Sigmoid colon (tissue), 4 donors: ENCODE measurements around the gene PDCD1LG2.

Experiments
- EP300 ChIP-seq, 4 donors: sonication (generic); formaldehyde crosslinking; IDR thresholded peaks; one replicate each; pipeline ENCODE4 v1.6.1; 2017; ENCODE audit warnings: antibody characterized with exemption in 4 of 4
- POLR2A ChIP-seq, 2 donors: fragments of 450-650 bp; IDR thresholded peaks; one replicate each; pipeline ENCODE4 v1.6.1; 2016; ENCODE audit warnings: antibody characterized with exemption in 2 of 2, mild to moderate bottlenecking in 2 of 2, moderate library complexity in 2 of 2
- POLR2AphosphoS5 ChIP-seq, 4 donors: sonication (generic); formaldehyde crosslinking; IDR thresholded peaks; one replicate each; pipeline ENCODE4 v1.6.1; 2017; ENCODE audit warnings: antibody characterized with exemption in 4 of 4
- TF ChIP-seq, protein P1 (sequence below), 4 experiments: fragments of 450-650 bp in 3 of 4; fragments of 200-600 bp in 1 of 4; IDR thresholded peaks; one replicate each; pipeline ENCODE4 v1.5.1; 2016 to 2019; ENCODE audit warnings: antibody characterized with exemption in 4 of 4, mild to moderate bottlenecking in 3 of 4, moderate library complexity in 2 of 4

DNA sequence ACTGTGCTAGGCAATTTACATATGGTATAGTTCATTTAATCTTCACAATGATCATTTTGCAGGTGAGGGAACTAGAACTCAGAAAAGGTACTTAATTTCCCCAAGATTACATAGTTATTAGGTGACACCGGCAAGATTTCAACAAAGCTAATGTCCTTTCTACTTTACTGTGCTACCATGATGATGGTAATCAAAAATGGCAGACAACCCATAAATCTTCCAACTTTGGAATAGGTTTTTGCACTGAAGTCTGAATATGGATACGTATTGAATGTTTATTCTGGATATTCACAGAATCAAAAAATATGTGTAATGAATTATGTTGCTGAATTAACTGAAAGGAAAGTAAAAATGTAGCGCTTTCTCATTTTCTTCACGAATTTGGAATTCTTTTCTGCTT, 13.8 kb downstream of the PDCD1LG2 start:
- TF ChIP-seq, protein P1, sequence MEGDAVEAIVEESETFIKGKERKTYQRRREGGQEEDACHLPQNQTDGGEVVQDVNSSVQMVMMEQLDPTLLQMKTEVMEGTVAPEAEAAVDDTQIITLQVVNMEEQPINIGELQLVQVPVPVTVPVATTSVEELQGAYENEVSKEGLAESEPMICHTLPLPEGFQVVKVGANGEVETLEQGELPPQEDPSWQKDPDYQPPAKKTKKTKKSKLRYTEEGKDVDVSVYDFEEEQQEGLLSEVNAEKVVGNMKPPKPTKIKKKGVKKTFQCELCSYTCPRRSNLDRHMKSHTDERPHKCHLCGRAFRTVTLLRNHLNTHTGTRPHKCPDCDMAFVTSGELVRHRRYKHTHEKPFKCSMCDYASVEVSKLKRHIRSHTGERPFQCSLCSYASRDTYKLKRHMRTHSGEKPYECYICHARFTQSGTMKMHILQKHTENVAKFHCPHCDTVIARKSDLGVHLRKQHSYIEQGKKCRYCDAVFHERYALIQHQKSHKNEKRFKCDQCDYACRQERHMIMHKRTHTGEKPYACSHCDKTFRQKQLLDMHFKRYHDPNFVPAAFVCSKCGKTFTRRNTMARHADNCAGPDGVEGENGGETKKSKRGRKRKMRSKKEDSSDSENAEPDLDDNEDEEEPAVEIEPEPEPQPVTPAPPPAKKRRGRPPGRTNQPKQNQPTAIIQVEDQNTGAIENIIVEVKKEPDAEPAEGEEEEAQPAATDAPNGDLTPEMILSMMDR (IDR thresholded peaks at IDR 0.05) = no peak
- TF ChIP-seq POLR2A (IDR thresholded peaks at IDR 0.05) (no peak), EP300 (IDR thresholded peaks at IDR 0.05) (no peak), POLR2AphosphoS5 (IDR thresholded peaks at IDR 0.05) (no peak)
